Epithelial cell of proximal tubule (primary cell): ENCODE data around the gene SIK3. TPM values are rescaled to one million over a fixed set of nuclear protein-coding genes. Genes with fewer than 3 reads are reported as not detected.
A peak's percentile ranks its signal among the peaks of the same experiment; 100 is the strongest.
"Not testable (repeated sequence)": the region's sequence is repeated elsewhere in the genome, so short reads cannot be mapped to it uniquely, and the experiment has no call there.

ENCODE experiments used
- DNase-seq: peaks from one replicate; pipeline ENCODE4 v3.0.0-alpha.2; 2011; ENCODE audit warnings: low read depth
- H3K4me3 ChIP-seq: 2 replicates; pipeline ENCODE4 v1.5.1; 2011; ENCODE audit warnings: low read depth, mild to moderate bottlenecking, low read length
- CTCF ChIP-seq: conservative IDR thresholded peaks from 2 replicates; pipeline ENCODE4 v1.5.1; 2012; ENCODE audit warnings: low read depth, mild to moderate bottlenecking, low read length
- total RNA-seq: library from RNA; depleted of rRNA; stranded (reverse); fragments of >200 nt; gene quantifications from 2 replicates; pipeline ENCODE4 v1.2.3, GENCODE V29; 2015

The SIK3 gene
- total RNA-seq, 1 donor from 2014 or later: 17.6 TPM

GRCh38 chr11:116838321-116839084 lies 259.7 kb downstream of the SIK3 start:
- H3K4me3 ChIP-seq: no peak overlapping the region
- DNase-seq: no peak
- TF ChIP-seq CTCF: no peak

- TF ChIP-seq CTCF: no peak
- H3K4me3 ChIP-seq: no peak within 1 kb of the TSS
- DNase-seq: no peak
These were observed 260.8 kb downstream of the SIK3 start, which contains the start of gene APOA1 for GRCh38 chr11:116837231-116838091. Gene APOA1 (minus strand): TSS chr11:116837622. CDS start chr11:116837387, 235 bp downstream.

GRCh38 chr11:116836632-116836991 lies 261.6 kb downstream of the SIK3 start:
- H3K4me3 ChIP-seq: no peak overlapping the region
- no peak for TF ChIP-seq CTCF
- no peak for DNase-seq

GRCh38 chr11:116835791-116836631 lies 262.2 kb downstream of the SIK3 start:
- H3K4me3 ChIP-seq: peak overlapping the region; percentile 33
- TF ChIP-seq CTCF: peak; percentile 68

GRCh38 chr11:116835042-116835772 lies 263.0 kb downstream of the SIK3 start:
- no peak for TF ChIP-seq CTCF
- peak overlapping the region; percentile 33 for H3K4me3 ChIP-seq
- DNase-seq: no peak

More at GRCh38 chr11:116835791-116836631, 262.2 kb downstream of the SIK3 start:
- DNase-seq: peak; percentile 30

- not testable (repeated sequence) for DNase-seq, H3K4me3 ChIP-seq
These were observed 263.6 kb downstream of the SIK3 start for GRCh38 chr11:116834535-116835041.
